Measurements from ENCODE around the gene FKBP1A.
"Not testable (repeated sequence)": the region's sequence is repeated elsewhere in the genome, so short reads cannot be mapped to it uniquely, and the experiment has no call there.

Gene FKBP1A

GRCh38 chr20:1362484-1362883, 30.4 kb downstream of the FKBP1A start:
- DNase-seq: no peak

- DNase-seq: no peak
Measured at GRCh38 chr20:1360094-1360846, 32.6 kb downstream of the FKBP1A start.

GRCh38 chr20:1357921-1358671, 34.8 kb downstream of the FKBP1A start:
- DNase-seq: no peak

- no peak for DNase-seq
Measured at GRCh38 chr20:1353956-1354355, 38.9 kb downstream of the FKBP1A start.

GRCh38 chr20:1346315-1346969, 46.4 kb downstream of the FKBP1A start:
- DNase-seq: no peak

- DNase-seq: no peak
Measured at GRCh38 chr20:1345756-1346093, 47.1 kb downstream of the FKBP1A start.

- DNase-seq: no peak
Measured at GRCh38 chr20:1345030-1345755, 47.7 kb downstream of the FKBP1A start.

GRCh38 chr20:1343446-1344124, 49.3 kb downstream of the FKBP1A start:
- DNase-seq: not testable (repeated sequence)

GRCh38 chr20:1341561-1342265, 51.1 kb downstream of the FKBP1A start:
- no peak for DNase-seq

GRCh38 chr20:1338801-1339200, 54.1 kb downstream of the FKBP1A start:
- no peak for DNase-seq

GRCh38 chr20:1338096-1338495, 54.8 kb downstream of the FKBP1A start:
- no peak for DNase-seq

GRCh38 chr20:1337441-1337840, 55.4 kb downstream of the FKBP1A start:
- no peak for DNase-seq

- DNase-seq: no peak
Measured at GRCh38 chr20:1336699-1337367, 56.0 kb downstream of the FKBP1A start.

- no peak for DNase-seq
Measured at GRCh38 chr20:1335961-1336698, 56.7 kb downstream of the FKBP1A start.

- DNase-seq: no peak
Measured at GRCh38 chr20:1334761-1335160, 58.1 kb downstream of the FKBP1A start.

- no peak for DNase-seq
Measured at GRCh38 chr20:1334370-1334731, 58.5 kb downstream of the FKBP1A start.

- DNase-seq: no peak
Measured at GRCh38 chr20:1333462-1334369, 59.1 kb downstream of the FKBP1A start.

- no peak for DNase-seq
Measured at GRCh38 chr20:1332749-1333300, 60.0 kb downstream of the FKBP1A start.

GRCh38 chr20:1331801-1332453, 60.9 kb downstream of the FKBP1A start:
- DNase-seq: no peak

Measured in CD4-positive, alpha-beta T cell treated with Interleukin-17A for 1 hour (primary cell).